Type B pancreatic cell (in vitro differentiated cells): Measurements from ENCODE around the gene GAGE10. TPM values are rescaled to one million over a fixed set of nuclear protein-coding genes. Genes with fewer than 3 reads are reported as not detected.

ENCODE experiments used
- DNase-seq: peaks from one replicate; pipeline ENCODE4 v3.0.0; 2021; ENCODE audit warnings: mixed read lengths; ENCODE audit not compliant: unreplicated experiment; ENCODE audit errors: extremely low spot score
- H3K27ac Mint-ChIP-seq: 2 replicates; pipeline ENCODE4 v1.8.0; 2021; ENCODE audit warnings: mild to moderate bottlenecking, mixed read lengths
- H3K27me3 Mint-ChIP-seq: 2 replicates; pipeline ENCODE4 v1.8.0; 2021; ENCODE audit warnings: mixed read lengths
- H3K36me3 Mint-ChIP-seq: 2 replicates; pipeline ENCODE4 v1.8.0; 2021; ENCODE audit warnings: mixed read lengths
- H3K4me1 Mint-ChIP-seq: one replicate; pipeline ENCODE4 v1.8.0; 2021; ENCODE audit warnings: mixed read lengths; ENCODE audit not compliant: unreplicated experiment
- H3K4me3 Mint-ChIP-seq: 2 replicates; pipeline ENCODE4 v1.8.0; 2021; ENCODE audit warnings: mild to moderate bottlenecking, mixed read lengths
- H3K9me3 Mint-ChIP-seq: 2 replicates; pipeline ENCODE4 v1.8.0; 2021; ENCODE audit warnings: mixed read lengths
- total RNA-seq: library from RNA; stranded (reverse); gene quantifications from 2 replicates; pipeline ENCODE4 v1.2.1, GENCODE V29; 2021; ENCODE audit warnings: low replicate concordance
- TF ChIP-seq, protein P1 (sequence below): fragments of 200-600 bp; sonication (generic); conservative IDR thresholded peaks from 2 replicates; pipeline ENCODE4 v1.5.0; 2021; ENCODE audit warnings: antibody characterized with exemption, mild to moderate bottlenecking

Gene GAGE10
- total RNA-seq, 1 donor from 2014 or later = not detected

DNA sequence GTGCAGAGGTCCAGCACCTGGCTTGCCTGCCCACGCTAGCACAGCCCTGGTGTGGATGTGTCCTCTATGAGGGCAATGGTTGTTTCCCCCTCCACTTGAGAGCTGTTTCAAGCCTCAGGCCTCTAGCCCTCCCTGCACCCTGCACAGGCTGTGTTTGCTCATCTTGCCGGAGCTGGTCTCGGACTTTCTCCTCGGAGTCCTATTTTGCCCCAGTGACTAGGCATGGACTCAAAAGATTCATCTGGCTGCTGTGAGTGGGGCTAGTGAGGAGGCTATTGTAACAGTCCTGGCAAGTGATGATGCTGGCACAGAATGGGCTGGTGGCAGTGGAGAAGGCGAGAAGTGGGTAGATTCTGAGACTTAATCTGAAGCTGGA, 44.7 kb upstream of the GAGE10 start:
- Mint-ChIP-seq H3K36me3 (no peaks in the 10 kb centered on the region), H3K4me1 (no peaks in the 10 kb centered on the region), H3K4me3 (no peak overlapping the region), H3K27me3 (no peaks in the 10 kb centered on the region), H3K9me3 (no peaks in the 10 kb centered on the region), H3K27ac (no peak overlapping the region)
- TF ChIP-seq, protein P1, sequence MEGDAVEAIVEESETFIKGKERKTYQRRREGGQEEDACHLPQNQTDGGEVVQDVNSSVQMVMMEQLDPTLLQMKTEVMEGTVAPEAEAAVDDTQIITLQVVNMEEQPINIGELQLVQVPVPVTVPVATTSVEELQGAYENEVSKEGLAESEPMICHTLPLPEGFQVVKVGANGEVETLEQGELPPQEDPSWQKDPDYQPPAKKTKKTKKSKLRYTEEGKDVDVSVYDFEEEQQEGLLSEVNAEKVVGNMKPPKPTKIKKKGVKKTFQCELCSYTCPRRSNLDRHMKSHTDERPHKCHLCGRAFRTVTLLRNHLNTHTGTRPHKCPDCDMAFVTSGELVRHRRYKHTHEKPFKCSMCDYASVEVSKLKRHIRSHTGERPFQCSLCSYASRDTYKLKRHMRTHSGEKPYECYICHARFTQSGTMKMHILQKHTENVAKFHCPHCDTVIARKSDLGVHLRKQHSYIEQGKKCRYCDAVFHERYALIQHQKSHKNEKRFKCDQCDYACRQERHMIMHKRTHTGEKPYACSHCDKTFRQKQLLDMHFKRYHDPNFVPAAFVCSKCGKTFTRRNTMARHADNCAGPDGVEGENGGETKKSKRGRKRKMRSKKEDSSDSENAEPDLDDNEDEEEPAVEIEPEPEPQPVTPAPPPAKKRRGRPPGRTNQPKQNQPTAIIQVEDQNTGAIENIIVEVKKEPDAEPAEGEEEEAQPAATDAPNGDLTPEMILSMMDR = no peak
- DNase-seq = no peak

- no peaks in the 10 kb centered on the region for H3K9me3 Mint-ChIP-seq
These were observed 43.0 kb upstream of the GAGE10 start for GRCh38 chrX:49260221-49260985.

DNA sequence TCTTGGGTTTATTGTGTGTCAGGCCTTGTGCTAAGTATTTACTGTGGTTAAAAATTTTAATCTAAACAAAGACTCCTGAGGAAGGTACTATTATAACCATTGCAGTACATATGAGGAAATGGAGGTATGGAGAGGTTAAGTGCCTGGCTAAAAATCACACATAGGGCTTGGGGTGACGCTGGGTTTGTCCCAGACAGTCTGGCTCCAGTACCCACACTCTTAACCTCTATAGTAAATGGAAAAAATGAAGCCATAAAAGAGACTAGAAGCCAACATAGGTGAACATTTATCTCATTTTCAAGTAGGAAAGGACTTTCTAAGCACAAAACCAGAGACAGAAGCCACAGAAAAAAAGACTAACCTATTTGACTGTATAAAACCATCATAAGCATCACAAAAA, 40.8 kb upstream of the GAGE10 start:
- H3K4me1 Mint-ChIP-seq = no peaks in the 10 kb centered on the region
- H3K27me3 Mint-ChIP-seq = no peaks in the 10 kb centered on the region
- no peaks in the 10 kb centered on the region for H3K9me3 Mint-ChIP-seq
- H3K4me3 Mint-ChIP-seq = no peak overlapping the region
- no peak overlapping the region for H3K27ac Mint-ChIP-seq
- no peak for DNase-seq
- TF ChIP-seq, protein P1 = no peak
- no peaks in the 10 kb centered on the region for H3K36me3 Mint-ChIP-seq

More at GRCh38 chrX:49260221-49260985, 43.0 kb upstream of the GAGE10 start:
- TF ChIP-seq, protein P1 = no peak
- H3K36me3 Mint-ChIP-seq = no peaks in the 10 kb centered on the region
- no peak for DNase-seq
- no peak overlapping the region for H3K27ac Mint-ChIP-seq
- H3K27me3 Mint-ChIP-seq = no peaks in the 10 kb centered on the region
- no peaks in the 10 kb centered on the region for H3K4me1 Mint-ChIP-seq
- H3K4me3 Mint-ChIP-seq = no peak overlapping the region

- DNase-seq = no peak
- Mint-ChIP-seq H3K4me1 (no peaks in the 10 kb centered on the region), H3K4me3 (no peak overlapping the region), H3K27ac (no peak overlapping the region), H3K9me3 (no peaks in the 10 kb centered on the region), H3K27me3 (no peaks in the 10 kb centered on the region), H3K36me3 (no peaks in the 10 kb centered on the region)
- TF ChIP-seq, protein P1 = no peak
These were observed 39.8 kb upstream of the GAGE10 start for GRCh38 chrX:49263631-49264030.

- no peak within 1 kb of the TSS for H3K27ac Mint-ChIP-seq
- TF ChIP-seq, protein P1 = no peak
- no peaks in the 10 kb centered on the region for H3K27me3 Mint-ChIP-seq
- no peaks in the 10 kb centered on the region for H3K4me1 Mint-ChIP-seq
- no peak for DNase-seq
- H3K4me3 Mint-ChIP-seq = no peak within 1 kb of the TSS
- no peaks in the 10 kb centered on the region for H3K36me3 Mint-ChIP-seq
- no peaks in the 10 kb centered on the region for H3K9me3 Mint-ChIP-seq
These were observed 39.0 kb upstream of the GAGE10 start, which contains the start of gene FOXP3 for GRCh38 chrX:49264460-49264859. Gene FOXP3, minus strand, starts transcription at chrX:49264710. Its CDS starts 6,205 bp downstream, at chrX:49258505.
